ENCODE measurements around the gene PCDHGB4.
A peak's percentile ranks its signal among the peaks of the same experiment; 100 is the strongest.

Gene PCDHGB4

DNA sequence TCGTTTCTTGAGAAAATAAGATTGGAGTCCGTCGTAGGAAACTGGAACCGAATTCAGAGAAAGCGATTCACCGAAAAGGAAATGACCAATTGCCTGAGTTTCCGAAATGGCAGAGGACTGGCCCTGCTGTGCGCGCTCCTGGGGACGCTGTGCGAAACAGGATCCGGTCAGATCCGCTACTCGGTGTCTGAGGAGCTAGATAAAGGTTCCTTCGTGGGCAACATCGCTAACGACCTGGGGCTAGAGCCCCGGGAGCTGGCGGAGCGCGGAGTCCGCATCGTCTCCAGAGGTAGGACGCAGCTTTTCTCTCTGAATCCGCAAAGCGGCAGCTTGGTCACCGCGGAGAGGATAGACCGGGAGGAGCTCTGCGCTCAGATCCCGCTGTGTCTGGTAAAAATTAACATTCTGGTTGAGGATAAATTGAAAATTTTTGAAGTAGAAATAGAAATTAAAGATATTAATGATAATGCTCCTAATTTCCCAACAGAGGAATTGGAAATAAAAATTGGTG is 43.5 kb upstream of the PCDHGB4 start:
- no peak for TF ChIP-seq YY1 (IDR thresholded peaks at IDR 0.05; ENCODE audit: low read depth)
- no peak for TF ChIP-seq CEBPB (IDR thresholded peaks at IDR 0.05)
- TF ChIP-seq RAD21 (IDR thresholded peaks at IDR 0.05; ENCODE audit: low read depth) = no peak
- TF ChIP-seq TCF12 (IDR thresholded peaks at IDR 0.05; ENCODE audit: low read depth) = no peak
- no peak for TF ChIP-seq TAF1 (IDR thresholded peaks at IDR 0.05; ENCODE audit: low read depth)

DNA sequence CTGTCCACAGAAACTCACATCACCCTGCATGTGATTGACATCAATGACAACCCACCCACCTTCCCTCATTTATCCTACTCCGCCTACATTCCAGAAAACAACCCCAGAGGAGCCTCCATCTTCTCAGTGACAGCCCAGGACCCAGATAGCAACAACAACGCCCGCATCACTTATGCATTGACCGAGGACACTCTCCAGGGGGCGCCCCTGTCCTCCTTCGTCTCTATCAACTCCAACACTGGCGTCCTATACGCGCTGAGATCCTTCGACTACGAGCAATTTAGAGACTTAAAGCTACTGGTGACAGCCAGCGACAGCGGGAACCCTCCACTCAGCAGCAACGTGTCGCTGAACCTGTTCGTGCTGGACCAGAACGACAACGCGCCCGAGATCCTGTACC is 42.2 kb upstream of the PCDHGB4 start:
- TF ChIP-seq, protein P1, sequence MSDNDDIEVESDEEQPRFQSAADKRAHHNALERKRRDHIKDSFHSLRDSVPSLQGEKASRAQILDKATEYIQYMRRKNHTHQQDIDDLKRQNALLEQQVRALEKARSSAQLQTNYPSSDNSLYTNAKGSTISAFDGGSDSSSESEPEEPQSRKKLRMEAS (IDR thresholded peaks at IDR 0.05) = no peak
- no peak for TF ChIP-seq TEAD4 (IDR thresholded peaks at IDR 0.05)
- TF ChIP-seq ZBTB7A (IDR thresholded peaks at IDR 0.05; ENCODE audit: low read depth) = no peak
- no peak for TF ChIP-seq YY1 (IDR thresholded peaks at IDR 0.05; ENCODE audit: low read depth)
- no peak for TF ChIP-seq EP300 (IDR thresholded peaks at IDR 0.05; ENCODE audit: borderline replicate concordance)
- TF ChIP-seq CEBPB (IDR thresholded peaks at IDR 0.05) = no peak
- TF ChIP-seq, protein P2, sequence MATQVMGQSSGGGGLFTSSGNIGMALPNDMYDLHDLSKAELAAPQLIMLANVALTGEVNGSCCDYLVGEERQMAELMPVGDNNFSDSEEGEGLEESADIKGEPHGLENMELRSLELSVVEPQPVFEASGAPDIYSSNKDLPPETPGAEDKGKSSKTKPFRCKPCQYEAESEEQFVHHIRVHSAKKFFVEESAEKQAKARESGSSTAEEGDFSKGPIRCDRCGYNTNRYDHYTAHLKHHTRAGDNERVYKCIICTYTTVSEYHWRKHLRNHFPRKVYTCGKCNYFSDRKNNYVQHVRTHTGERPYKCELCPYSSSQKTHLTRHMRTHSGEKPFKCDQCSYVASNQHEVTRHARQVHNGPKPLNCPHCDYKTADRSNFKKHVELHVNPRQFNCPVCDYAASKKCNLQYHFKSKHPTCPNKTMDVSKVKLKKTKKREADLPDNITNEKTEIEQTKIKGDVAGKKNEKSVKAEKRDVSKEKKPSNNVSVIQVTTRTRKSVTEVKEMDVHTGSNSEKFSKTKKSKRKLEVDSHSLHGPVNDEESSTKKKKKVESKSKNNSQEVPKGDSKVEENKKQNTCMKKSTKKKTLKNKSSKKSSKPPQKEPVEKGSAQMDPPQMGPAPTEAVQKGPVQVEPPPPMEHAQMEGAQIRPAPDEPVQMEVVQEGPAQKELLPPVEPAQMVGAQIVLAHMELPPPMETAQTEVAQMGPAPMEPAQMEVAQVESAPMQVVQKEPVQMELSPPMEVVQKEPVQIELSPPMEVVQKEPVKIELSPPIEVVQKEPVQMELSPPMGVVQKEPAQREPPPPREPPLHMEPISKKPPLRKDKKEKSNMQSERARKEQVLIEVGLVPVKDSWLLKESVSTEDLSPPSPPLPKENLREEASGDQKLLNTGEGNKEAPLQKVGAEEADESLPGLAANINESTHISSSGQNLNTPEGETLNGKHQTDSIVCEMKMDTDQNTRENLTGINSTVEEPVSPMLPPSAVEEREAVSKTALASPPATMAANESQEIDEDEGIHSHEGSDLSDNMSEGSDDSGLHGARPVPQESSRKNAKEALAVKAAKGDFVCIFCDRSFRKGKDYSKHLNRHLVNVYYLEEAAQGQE (IDR thresholded peaks at IDR 0.05; ENCODE audit: low read depth) = no peak
- no peak for TF ChIP-seq EGR1 (IDR thresholded peaks at IDR 0.05)
- no peak for TF ChIP-seq NFIC (IDR thresholded peaks at IDR 0.05)
- no peak for TF ChIP-seq TAF1 (IDR thresholded peaks at IDR 0.05; ENCODE audit: low read depth)
- TF ChIP-seq RAD21 (IDR thresholded peaks at IDR 0.05; ENCODE audit: low read depth) = no peak

DNA sequence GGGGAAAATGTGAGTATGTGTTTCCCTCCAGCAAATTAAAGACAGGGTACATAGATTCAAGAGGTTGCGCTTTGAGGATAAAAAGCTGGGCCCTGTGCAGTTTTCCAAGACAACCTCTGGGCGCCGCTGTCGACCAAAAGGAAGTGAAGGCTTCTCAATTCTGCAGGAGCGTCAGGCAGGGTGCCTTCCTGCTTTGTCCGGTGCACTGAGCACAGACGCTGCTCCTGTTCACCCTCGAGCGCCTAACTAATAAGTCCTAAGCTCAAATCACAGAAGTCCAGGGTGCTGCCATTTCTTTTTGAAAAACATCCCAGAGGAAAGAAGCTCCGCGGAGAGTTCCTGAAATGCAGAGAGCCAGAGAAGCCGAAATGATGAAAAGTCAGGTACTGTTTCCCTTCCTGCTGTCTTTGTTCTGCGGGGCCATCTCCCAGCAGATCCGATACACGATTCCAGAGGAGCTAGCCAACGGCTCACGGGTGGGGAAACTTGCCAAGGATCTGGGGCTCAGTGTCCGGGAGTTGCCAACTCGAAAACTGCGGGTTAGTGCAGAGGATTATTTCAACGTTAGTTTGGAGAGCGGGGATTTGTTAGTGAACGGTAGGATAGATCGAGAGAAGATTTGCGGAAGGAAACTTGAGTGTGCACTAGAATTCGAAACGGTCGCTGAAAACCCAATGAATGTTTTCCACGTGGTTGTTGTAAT is 37.4 kb upstream of the PCDHGB4 start, which contains the start of gene PCDHGB1:
Gene PCDHGB1, plus strand, starts transcription at position 183 of the 703 bp plus-strand sequence. Its CDS starts 162 bp downstream, at position 345.
- TF ChIP-seq CREB1 (IDR thresholded peaks at IDR 0.05; ENCODE audit: low read depth) (no peak), RAD21 (IDR thresholded peaks at IDR 0.05; ENCODE audit: low read depth) (peak; percentile 49)

DNA sequence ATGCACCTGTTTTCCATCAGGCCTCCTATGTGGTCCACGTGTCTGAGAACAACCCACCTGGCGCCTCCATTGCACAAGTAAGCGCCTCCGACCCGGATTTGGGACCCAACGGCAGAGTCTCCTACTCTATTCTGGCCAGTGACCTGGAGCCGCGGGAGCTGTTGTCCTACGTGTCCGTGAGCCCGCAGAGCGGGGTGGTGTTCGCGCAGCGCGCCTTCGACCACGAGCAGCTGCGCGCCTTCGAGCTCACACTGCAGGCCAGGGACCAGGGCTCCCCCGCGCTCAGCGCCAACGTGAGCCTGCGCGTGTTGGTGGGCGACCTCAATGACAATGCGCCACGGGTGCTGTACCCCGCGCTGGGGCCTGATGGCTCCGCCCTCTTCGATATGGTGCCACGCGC is 35.9 kb upstream of the PCDHGB4 start:
- TF ChIP-seq TCF12 (IDR thresholded peaks at IDR 0.05; ENCODE audit: low read depth) = no peak
- TF ChIP-seq, protein P2 (IDR thresholded peaks at IDR 0.05; ENCODE audit: low read depth) = no peak
- no peak for TF ChIP-seq CEBPB (IDR thresholded peaks at IDR 0.05)
- no peak for TF ChIP-seq CREB1 (IDR thresholded peaks at IDR 0.05; ENCODE audit: low read depth)
- no peak for TF ChIP-seq TAF1 (IDR thresholded peaks at IDR 0.05; ENCODE audit: low read depth)
- TF ChIP-seq RAD21 (IDR thresholded peaks at IDR 0.05; ENCODE audit: low read depth) = no peak
- no peak for TF ChIP-seq FOXM1 (IDR thresholded peaks at IDR 0.05; ENCODE audit: borderline replicate concordance, low read depth)
- no peak for TF ChIP-seq EGR1 (IDR thresholded peaks at IDR 0.05)
- TF ChIP-seq, protein P1 (IDR thresholded peaks at IDR 0.05) = no peak
- no peak for TF ChIP-seq NFIC (IDR thresholded peaks at IDR 0.05)
- no peak for TF ChIP-seq YY1 (IDR thresholded peaks at IDR 0.05; ENCODE audit: low read depth)
- TF ChIP-seq ZBTB7A (IDR thresholded peaks at IDR 0.05; ENCODE audit: low read depth) = no peak
- TF ChIP-seq EP300 (IDR thresholded peaks at IDR 0.05; ENCODE audit: borderline replicate concordance) = no peak
- no peak for TF ChIP-seq TEAD4 (IDR thresholded peaks at IDR 0.05)
- TF ChIP-seq, protein P3, sequence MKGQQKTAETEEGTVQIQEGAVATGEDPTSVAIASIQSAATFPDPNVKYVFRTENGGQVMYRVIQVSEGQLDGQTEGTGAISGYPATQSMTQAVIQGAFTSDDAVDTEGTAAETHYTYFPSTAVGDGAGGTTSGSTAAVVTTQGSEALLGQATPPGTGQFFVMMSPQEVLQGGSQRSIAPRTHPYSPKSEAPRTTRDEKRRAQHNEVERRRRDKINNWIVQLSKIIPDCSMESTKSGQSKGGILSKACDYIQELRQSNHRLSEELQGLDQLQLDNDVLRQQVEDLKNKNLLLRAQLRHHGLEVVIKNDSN (IDR thresholded peaks at IDR 0.05) = no peak

DNA sequence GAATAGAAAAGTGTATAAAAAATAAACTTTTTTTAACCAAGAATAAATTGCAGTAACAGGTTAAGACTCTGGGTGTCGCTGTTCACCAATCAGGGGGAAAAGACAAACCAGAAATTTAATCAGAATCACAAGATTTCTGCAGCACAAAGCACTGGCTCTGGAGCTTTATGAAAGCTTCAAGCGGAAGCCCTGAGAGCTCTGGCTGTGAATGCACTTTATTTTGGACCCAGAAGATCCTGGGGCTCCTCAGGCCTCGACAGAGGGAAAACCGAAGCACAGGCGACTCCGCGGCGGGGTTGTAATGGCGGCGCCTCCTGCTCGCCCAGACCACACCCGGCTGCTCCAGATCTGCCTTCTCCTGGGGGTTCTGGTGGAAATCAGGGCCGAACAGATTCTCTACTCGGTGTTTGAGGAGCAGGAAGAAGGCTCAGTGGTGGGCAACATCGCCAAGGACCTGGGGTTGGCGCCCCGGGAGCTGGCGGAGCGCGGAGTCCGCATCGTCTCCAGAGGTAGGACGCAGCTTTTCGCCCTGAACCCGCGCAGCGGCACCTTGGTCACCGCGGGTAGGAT is 32.5 kb upstream of the PCDHGB4 start, which contains the start of gene PCDHGA4:
Gene PCDHGA4, plus strand, starts transcription at position 122 of the 570 bp plus-strand sequence. Its CDS starts 87 bp downstream, at position 209.
- peak; percentile 22; the same call in 1 of the 2 replicates for TF ChIP-seq RAD21 (IDR thresholded peaks at IDR 0.05; ENCODE audit: low read depth)
- no peak for TF ChIP-seq TEAD4 (IDR thresholded peaks at IDR 0.05)

DNA sequence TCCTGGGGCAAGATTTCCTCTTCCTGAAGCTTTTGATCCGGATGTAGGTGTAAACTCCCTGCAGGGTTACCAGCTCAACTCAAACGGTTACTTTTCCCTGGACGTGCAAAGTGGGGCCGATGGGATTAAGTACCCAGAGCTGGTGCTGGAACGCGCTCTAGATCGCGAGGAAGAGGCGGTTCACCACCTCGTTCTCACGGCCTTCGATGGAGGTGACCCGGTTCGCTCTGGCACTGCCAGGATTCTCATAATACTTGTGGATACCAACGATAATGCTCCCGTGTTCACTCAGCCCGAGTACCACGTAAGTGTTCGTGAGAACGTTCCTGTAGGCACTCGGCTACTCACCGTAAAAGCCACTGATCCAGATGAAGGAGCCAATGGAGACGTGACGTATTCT is 31.9 kb upstream of the PCDHGB4 start:
- TF ChIP-seq, protein P2 (IDR thresholded peaks at IDR 0.05; ENCODE audit: low read depth) = no peak
- TF ChIP-seq, protein P1 (IDR thresholded peaks at IDR 0.05) = no peak
- no peak for TF ChIP-seq RAD21 (IDR thresholded peaks at IDR 0.05; ENCODE audit: low read depth)
- TF ChIP-seq YY1 (IDR thresholded peaks at IDR 0.05; ENCODE audit: low read depth) = no peak
- TF ChIP-seq, protein P3 (IDR thresholded peaks at IDR 0.05) = no peak
- no peak for TF ChIP-seq EGR1 (IDR thresholded peaks at IDR 0.05)
- no peak for TF ChIP-seq TAF1 (IDR thresholded peaks at IDR 0.05; ENCODE audit: low read depth)
- TF ChIP-seq CREB1 (IDR thresholded peaks at IDR 0.05; ENCODE audit: low read depth) = no peak
- TF ChIP-seq TCF12 (IDR thresholded peaks at IDR 0.05; ENCODE audit: low read depth) = no peak
- TF ChIP-seq CEBPB (IDR thresholded peaks at IDR 0.05) = no peak
- TF ChIP-seq FOXM1 (IDR thresholded peaks at IDR 0.05; ENCODE audit: borderline replicate concordance, low read depth) = no peak
- TF ChIP-seq ZBTB7A (IDR thresholded peaks at IDR 0.05; ENCODE audit: low read depth) = no peak
- TF ChIP-seq TEAD4 (IDR thresholded peaks at IDR 0.05) = no peak
- no peak for TF ChIP-seq EP300 (IDR thresholded peaks at IDR 0.05; ENCODE audit: borderline replicate concordance)
- no peak for TF ChIP-seq NFIC (IDR thresholded peaks at IDR 0.05)

Measured in Ishikawa (cell line).